ENCODE results near the gene C8G. TPM values are rescaled to one million over a fixed set of nuclear protein-coding genes. Genes with fewer than 3 reads are reported as not detected.

The C8G gene
- total RNA-seq, 1 experiment from 2014 or later: 2.9 TPM

DNA sequence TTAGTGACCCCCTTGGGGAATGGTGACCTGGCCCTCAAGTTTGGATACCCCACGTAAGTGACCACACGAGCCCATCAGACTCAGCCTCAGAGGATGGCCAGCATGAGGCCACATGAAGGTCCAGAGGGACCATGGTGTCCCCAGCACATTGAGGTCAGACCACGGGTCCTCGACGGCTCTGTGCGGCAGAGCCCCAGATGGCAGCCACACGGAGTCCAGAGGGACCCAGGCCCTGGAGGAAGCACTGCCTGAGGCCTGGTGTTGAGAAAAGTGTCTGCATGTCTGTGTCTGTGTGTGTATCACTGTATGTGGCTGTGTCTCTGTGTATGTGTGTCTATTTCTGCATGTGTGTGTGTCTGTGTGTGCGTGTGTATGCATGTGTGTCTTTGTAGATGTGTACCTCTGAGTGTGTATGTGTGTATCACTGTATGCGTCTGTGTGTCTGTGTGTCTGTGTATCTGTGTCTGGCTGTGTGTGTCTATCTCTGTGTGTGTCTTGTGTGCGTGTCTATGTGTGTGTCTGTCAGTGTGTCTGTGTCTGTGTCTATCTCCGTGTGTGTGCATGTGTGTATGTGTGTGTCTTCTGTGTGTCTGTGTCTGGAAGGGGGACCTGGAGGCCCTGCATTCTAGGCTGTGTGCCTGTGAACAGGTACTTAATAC lies 38.7 kb downstream of the C8G start:
- intact Hi-C loops (cut with micrococcal nuclease; ENCODE audit: unreplicated experiment) (no loop called here), in situ Hi-C loops (cut with HindIII; ENCODE audit: low pct_unique_long_range_greater_than_20kb, low sequenced_read_pairs) (no loop called here)
- Histone ChIP-seq H3K4me1 (ENCODE audit: control insufficient read depth, insufficient read depth, low read length) (no peaks in the 10 kb centered on the region), H3K4me3 (ENCODE audit: low read depth in 2 of 2, low read length in 2 of 2) (no peak overlapping the region), H3K9me3 (ENCODE audit: control insufficient read depth, insufficient read depth, low read depth, low read length) (no peaks in the 10 kb centered on the region), H3K27me3 (ENCODE audit: control insufficient read depth, insufficient read depth, low read length) (no peaks in the 10 kb centered on the region), H3K27ac (ENCODE audit: low read length) (no peak overlapping the region), H3K36me3 (ENCODE audit: control insufficient read depth, insufficient read depth, low read length) (no peaks in the 10 kb centered on the region)
- TF ChIP-seq POLR2AphosphoS5 (IDR thresholded peaks at IDR 0.05; ENCODE audit: low read depth, low read length): no peak
- DNase-seq (ENCODE audit: low read depth, low spot score) (no peak), ATAC-seq (no peak)
- ChIA-PET CTCF (no interaction called here), POLR2A (no interaction called here)
- BruUV-seq (replicated peaks): no TSS peak

- no peak for ATAC-seq
- H3K9me3 ChIP-seq (ENCODE audit: control insufficient read depth, insufficient read depth, low read depth, low read length): no peaks in the 10 kb centered on the region
- DNase-seq (ENCODE audit: low read depth, low spot score): no peak
- no peaks in the 10 kb centered on the region for H3K36me3 ChIP-seq (ENCODE audit: control insufficient read depth, insufficient read depth, low read length)
- ChIA-PET CTCF (interaction anchor here (0.6 kb wide), 1 partner anchor 51 kb away, joined by 5 read pairs; no protein-coding TSS in a partner anchor), POLR2A (no interaction called here)
- in situ Hi-C loops (cut with HindIII; ENCODE audit: low pct_unique_long_range_greater_than_20kb, low sequenced_read_pairs): no loop called here
- no peak overlapping the region for H3K27ac ChIP-seq (ENCODE audit: low read length)
- no peaks in the 10 kb centered on the region for H3K4me1 ChIP-seq (ENCODE audit: control insufficient read depth, insufficient read depth, low read length)
- no TSS peak for BruUV-seq (replicated peaks)
- TF ChIP-seq SIN3A (IDR thresholded peaks at IDR 0.05; ENCODE audit: borderline replicate concordance, insufficient read depth, low read depth, low read length) (no peak), TCF7L2 (IDR thresholded peaks at IDR 0.05; ENCODE audit: low read depth, low read length) (no peak), POLR2AphosphoS5 (IDR thresholded peaks at IDR 0.05; ENCODE audit: low read depth, low read length) (no peak), CTCF (IDR thresholded peaks at IDR 0.05) (no peak)
- TF ChIP-seq, protein P1, sequence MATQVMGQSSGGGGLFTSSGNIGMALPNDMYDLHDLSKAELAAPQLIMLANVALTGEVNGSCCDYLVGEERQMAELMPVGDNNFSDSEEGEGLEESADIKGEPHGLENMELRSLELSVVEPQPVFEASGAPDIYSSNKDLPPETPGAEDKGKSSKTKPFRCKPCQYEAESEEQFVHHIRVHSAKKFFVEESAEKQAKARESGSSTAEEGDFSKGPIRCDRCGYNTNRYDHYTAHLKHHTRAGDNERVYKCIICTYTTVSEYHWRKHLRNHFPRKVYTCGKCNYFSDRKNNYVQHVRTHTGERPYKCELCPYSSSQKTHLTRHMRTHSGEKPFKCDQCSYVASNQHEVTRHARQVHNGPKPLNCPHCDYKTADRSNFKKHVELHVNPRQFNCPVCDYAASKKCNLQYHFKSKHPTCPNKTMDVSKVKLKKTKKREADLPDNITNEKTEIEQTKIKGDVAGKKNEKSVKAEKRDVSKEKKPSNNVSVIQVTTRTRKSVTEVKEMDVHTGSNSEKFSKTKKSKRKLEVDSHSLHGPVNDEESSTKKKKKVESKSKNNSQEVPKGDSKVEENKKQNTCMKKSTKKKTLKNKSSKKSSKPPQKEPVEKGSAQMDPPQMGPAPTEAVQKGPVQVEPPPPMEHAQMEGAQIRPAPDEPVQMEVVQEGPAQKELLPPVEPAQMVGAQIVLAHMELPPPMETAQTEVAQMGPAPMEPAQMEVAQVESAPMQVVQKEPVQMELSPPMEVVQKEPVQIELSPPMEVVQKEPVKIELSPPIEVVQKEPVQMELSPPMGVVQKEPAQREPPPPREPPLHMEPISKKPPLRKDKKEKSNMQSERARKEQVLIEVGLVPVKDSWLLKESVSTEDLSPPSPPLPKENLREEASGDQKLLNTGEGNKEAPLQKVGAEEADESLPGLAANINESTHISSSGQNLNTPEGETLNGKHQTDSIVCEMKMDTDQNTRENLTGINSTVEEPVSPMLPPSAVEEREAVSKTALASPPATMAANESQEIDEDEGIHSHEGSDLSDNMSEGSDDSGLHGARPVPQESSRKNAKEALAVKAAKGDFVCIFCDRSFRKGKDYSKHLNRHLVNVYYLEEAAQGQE (IDR thresholded peaks at IDR 0.05; ENCODE audit: insufficient read depth in 1 of 2, low read depth in 2 of 2, low read length in 1 of 2): no peak
- intact Hi-C loops (cut with micrococcal nuclease; ENCODE audit: unreplicated experiment): no loop called here
- no peak overlapping the region for H3K4me3 ChIP-seq (ENCODE audit: low read depth in 2 of 2, low read length in 2 of 2)
- H3K27me3 ChIP-seq (ENCODE audit: control insufficient read depth, insufficient read depth, low read length): no peaks in the 10 kb centered on the region
These were observed 39.5 kb downstream of the C8G start for GRCh38 chr9:136984464-136985026.

DNA sequence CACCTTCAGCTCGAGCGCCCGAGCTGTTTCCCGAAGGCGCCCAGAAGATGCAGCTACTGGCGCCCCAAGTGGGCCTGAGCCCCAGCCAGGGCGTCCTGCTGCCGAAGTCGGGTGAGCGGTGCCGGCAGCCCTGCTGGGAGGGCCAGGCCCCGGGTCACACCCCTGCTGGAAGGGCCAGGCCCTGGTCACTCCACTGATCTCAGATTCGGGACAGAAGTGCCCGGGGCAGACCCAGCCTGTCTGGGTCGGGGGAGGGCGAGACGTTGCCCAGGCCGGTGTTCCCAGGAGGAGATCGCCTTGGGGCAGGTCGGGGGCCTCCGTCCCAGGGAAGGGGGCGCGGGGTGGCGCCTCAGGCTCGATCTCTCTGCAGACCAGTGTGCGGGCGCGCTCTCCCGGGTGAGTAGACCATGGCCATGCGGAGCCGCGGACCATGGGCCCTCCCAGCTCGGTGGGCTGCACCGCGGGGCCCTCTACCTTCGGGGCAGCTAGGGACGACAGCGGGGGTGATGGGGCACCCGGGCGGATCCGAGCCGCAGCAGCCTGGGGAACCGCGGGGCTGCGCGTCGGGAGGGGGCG lies 40.1 kb downstream of the C8G start:
- no peak for ATAC-seq
- Histone ChIP-seq H3K27ac (ENCODE audit: low read length) (no peak overlapping the region), H3K36me3 (ENCODE audit: control insufficient read depth, insufficient read depth, low read length) (no peaks in the 10 kb centered on the region), H3K4me3 (ENCODE audit: low read depth in 2 of 2, low read length in 2 of 2) (no peak overlapping the region), H3K27me3 (ENCODE audit: control insufficient read depth, insufficient read depth, low read length) (no peaks in the 10 kb centered on the region), H3K9me3 (ENCODE audit: control insufficient read depth, insufficient read depth, low read depth, low read length) (no peaks in the 10 kb centered on the region), H3K4me1 (ENCODE audit: control insufficient read depth, insufficient read depth, low read length) (no peaks in the 10 kb centered on the region)
- POLR2A ChIA-PET: no interaction called here
- intact Hi-C loops (cut with micrococcal nuclease; ENCODE audit: unreplicated experiment): no loop called here
- no peak for DNase-seq (ENCODE audit: low read depth, low spot score)
- in situ Hi-C loops (cut with HindIII; ENCODE audit: low pct_unique_long_range_greater_than_20kb, low sequenced_read_pairs): no loop called here
- BruUV-seq (replicated peaks): no TSS peak
- CTCF ChIA-PET: interaction anchor here (0.6 kb wide), 1 partner anchor 51 kb away, joined by 5 read pairs; no protein-coding TSS in a partner anchor
- TF ChIP-seq TCF7L2 (IDR thresholded peaks at IDR 0.05; ENCODE audit: low read depth, low read length) (no peak), POLR2AphosphoS5 (IDR thresholded peaks at IDR 0.05; ENCODE audit: low read depth, low read length) (no peak), CTCF (IDR thresholded peaks at IDR 0.05) (no peak)
